Left kidney (tissue), 8 donors: ENCODE measurements around the gene LYG1. TPM values are rescaled to one million over a fixed set of nuclear protein-coding genes. Genes with fewer than 3 reads are reported as not detected.
"Not testable (repeated sequence)": the region's sequence is repeated elsewhere in the genome, so short reads cannot be mapped to it uniquely, and the experiment has no call there.

ENCODE experiments used
- DNase-seq: peaks from one replicate; pipeline ENCODE4 v3.0.0-alpha.2; 2013
- long read RNA-seq, 8 donors: transcript quantifications; one replicate each; lab custom pipeline, GENCODE V29; 2026
- polyA plus RNA-seq: library from polyadenylated mRNA; unstranded; fragments of 120-200 nt; gene quantifications from one replicate; pipeline ENCODE4 v1.2.1, GENCODE V29; 2013; ENCODE audit not compliant: insufficient read length

LYG1 gene
- polyA plus RNA-seq = 4.2 TPM
- long read RNA-seq, donor 1 = 0 reads
- long read RNA-seq, donor 2 = 0 reads
- long read RNA-seq, donor 3 = 0 reads
- long read RNA-seq, donor 4 = 0 reads
- long read RNA-seq, donor 5, partial matches to known transcripts = 0 of 2 reads
- long read RNA-seq, donor 5, other reads (novel, unspliced or antisense) = 0 of 2 reads
- long read RNA-seq, donor 6 = 0 reads
- long read RNA-seq, donor 7 = 0 reads
- long read RNA-seq, donor 8, partial matches to known transcripts = 0 of 1 reads
- long read RNA-seq, donor 8, other reads (novel, unspliced or antisense) = 0 of 1 reads

- DNase-seq = not testable (repeated sequence)
These were observed at the start of gene LYG1 for GRCh38 chr2:99301097-99301496. Gene LYG1 (minus strand): TSS chr2:99301197. CDS start chr2:99295670, 5,527 bp downstream.

- DNase-seq = no peak
These were observed 49.2 kb upstream of the LYG1 start for GRCh38 chr2:99350194-99350593.

- DNase-seq = no peak
These were observed 47.2 kb upstream of the LYG1 start for GRCh38 chr2:99348173-99348572.

- DNase-seq = no peak
These were observed 45.2 kb upstream of the LYG1 start for GRCh38 chr2:99346218-99346617.

GRCh38 chr2:99345446-99345845 lies 44.4 kb upstream of the LYG1 start:
- DNase-seq = not testable (repeated sequence)

GRCh38 chr2:99342536-99342935 lies 41.5 kb upstream of the LYG1 start:
- DNase-seq = no peak

GRCh38 chr2:99340669-99341236 lies 39.8 kb upstream of the LYG1 start:
- DNase-seq = no peak

GRCh38 chr2:99338029-99338585 lies 37.1 kb upstream of the LYG1 start:
- DNase-seq = peak; percentile 21

- peak; percentile 95 for DNase-seq
These were observed 36.4 kb upstream of the LYG1 start, which contains the start of gene EIF5B for GRCh38 chr2:99337113-99338028. Gene EIF5B (plus strand): TSS chr2:99337389. CDS start chr2:99337555, 166 bp downstream.

- no peak for DNase-seq
These were observed 35.8 kb upstream of the LYG1 start for GRCh38 chr2:99336804-99337112.

- DNase-seq = peak; percentile 100
These were observed 35.2 kb upstream of the LYG1 start, which contains the start of gene TXNDC9 for GRCh38 chr2:99335911-99336803. Gene TXNDC9 (minus strand): TSS chr2:99336333. CDS start chr2:99333210, 3,123 bp downstream.

- DNase-seq = no peak
These were observed 24.4 kb upstream of the LYG1 start for GRCh38 chr2:99325384-99325783.

- not testable (repeated sequence) for DNase-seq
These were observed 16.8 kb upstream of the LYG1 start for GRCh38 chr2:99317873-99318200.

- DNase-seq = no peak
These were observed 16.3 kb upstream of the LYG1 start for GRCh38 chr2:99317161-99317872.

- DNase-seq = no peak
These were observed 1.4 kb downstream of the LYG1 start for GRCh38 chr2:99299580-99299979.

- DNase-seq = no peak
These were observed 3.0 kb downstream of the LYG1 start for GRCh38 chr2:99297994-99298393.

GRCh38 chr2:99285526-99285925 lies 15.5 kb downstream of the LYG1 start:
- DNase-seq = no peak

- DNase-seq = no peak
These were observed 20.9 kb downstream of the LYG1 start for GRCh38 chr2:99279969-99280695.

- DNase-seq = no peak
These were observed 22.2 kb downstream of the LYG1 start for GRCh38 chr2:99278793-99279291.
